HG03571 (cell line): ENCODE results near the gene ARL8A.

Source experiments
- ATAC-seq: cut with Tn5 transposase; IDR thresholded peaks from one replicate; pipeline ENCODE4 v1.9.1; 2021; ENCODE audit not compliant: unreplicated experiment

ARL8A gene

GRCh38 chr1:202084791-202085681, 59.5 kb downstream of the ARL8A start:
- ATAC-seq: no peak
